Measurements from ENCODE around the gene COBLL1. TPM values are rescaled to one million over a fixed set of nuclear protein-coding genes. Genes with fewer than 3 reads are reported as not detected.
A peak's percentile ranks its signal among the peaks of the same experiment; 100 is the strongest.

Gene COBLL1
- total and polyA plus RNA-seq, 8 donors = 11.8 to 129 (median 58.3) TPM

DNA sequence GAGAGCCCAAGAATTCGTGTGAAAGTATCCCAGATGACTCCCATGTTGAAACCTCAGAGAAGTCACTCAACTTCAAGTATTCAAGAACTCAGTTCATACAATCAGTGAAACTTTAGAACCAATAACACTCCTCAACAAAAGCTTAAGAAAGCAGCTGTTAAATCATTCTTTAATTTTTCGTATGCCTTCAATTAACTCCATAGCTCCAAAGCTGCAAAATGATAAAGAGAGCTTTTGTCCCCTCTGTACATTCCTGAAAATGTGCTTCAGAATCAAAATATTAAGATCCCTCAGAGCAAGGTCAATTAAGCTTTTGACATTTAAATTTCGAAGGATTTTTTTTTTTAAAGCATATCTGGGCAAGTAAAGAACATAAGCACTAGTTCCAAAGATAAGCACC is 4.7 kb downstream of the COBLL1 start:
- no peak for DNase-seq
- peak overlapping the region in 4 of 5 donors; percentile 22 to 99 (median 60) for H3K27ac ChIP-seq

DNA sequence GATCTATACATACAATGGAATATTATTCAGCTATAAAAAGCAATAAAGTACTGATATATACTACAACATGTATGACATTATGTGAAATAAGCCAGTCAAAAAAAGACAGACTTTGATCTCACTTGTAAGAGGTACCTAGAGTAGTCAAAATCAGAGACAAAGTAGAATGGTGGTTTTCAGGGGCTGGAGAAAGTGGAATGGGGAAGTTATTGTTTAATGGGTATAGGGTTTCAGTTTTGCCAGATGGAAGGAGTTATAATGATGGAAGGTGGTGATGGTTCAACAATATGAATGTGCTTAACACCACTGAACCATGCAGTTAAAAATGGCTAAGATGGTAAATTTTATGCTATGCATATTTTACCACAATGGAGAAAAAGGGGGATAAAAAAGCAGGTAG is 6.3 kb downstream of the COBLL1 start:
- no peaks in the 10 kb centered on the region for H3K9me3 ChIP-seq
- intact Hi-C loops (cut with DNase I; ENCODE audit: low total_unique reads) = no loop called here
- no peak for TF ChIP-seq POLR2AphosphoS5 (IDR thresholded peaks at IDR 0.05)
- TF ChIP-seq POLR2A (IDR thresholded peaks at IDR 0.05) = no peak
- TF ChIP-seq EP300 (IDR thresholded peaks at IDR 0.05) = no peak
- no peak for TF ChIP-seq CTCF (IDR thresholded peaks at IDR 0.05)
- H3K4me3 ChIP-seq = no peak overlapping the region
- DNase-seq = no peak
- no peaks in the 10 kb centered on the region for H3K36me3 ChIP-seq
- H3K27me3 ChIP-seq = no peaks in the 10 kb centered on the region
- peak overlapping the region in 1 of 5 donors; percentile 17 for H3K27ac ChIP-seq
- peaks cover 7 to 62% (median 17%) of the 10 kb centered on the region in 4 donors for H3K4me1 ChIP-seq

More for the DNA sequence above, 4.7 kb downstream of the COBLL1 start:
- no peaks in the 10 kb centered on the region for H3K27me3 ChIP-seq
- intact Hi-C loops (cut with DNase I; ENCODE audit: low total_unique reads) = no loop called here
- peaks cover 7 to 64% (median 16%) of the 10 kb centered on the region in 4 donors for H3K4me1 ChIP-seq
- no peak for TF ChIP-seq EP300 (IDR thresholded peaks at IDR 0.05)
- WGBS, 5 donors = 21 to 44% (median 37%) methylated on average over 3 of the region's 3 CpGs
- no peaks in the 10 kb centered on the region for H3K36me3 ChIP-seq
- H3K4me3 ChIP-seq = no peak overlapping the region
- no peaks in the 10 kb centered on the region for H3K9me3 ChIP-seq

GRCh38 chr2:164831887-164832286 is 9.7 kb downstream of the COBLL1 start:
- H3K9me3 ChIP-seq = no peaks in the 10 kb centered on the region
- peak overlapping the region in 2 of 5 donors; percentile 22 to 63 for H3K27ac ChIP-seq
- DNase-seq = no peak
- no peaks in the 10 kb centered on the region for H3K27me3 ChIP-seq
- peaks cover 4 to 38% (median 11%) of the 10 kb centered on the region in 4 donors for H3K4me1 ChIP-seq
- no peak overlapping the region for H3K4me3 ChIP-seq
- WGBS, 5 donors = 79 to 93% (median 86%) methylated on average over 4 of the region's 4 CpGs
- intact Hi-C loops (cut with DNase I; ENCODE audit: low total_unique reads) = no loop called here
- H3K36me3 ChIP-seq = no peaks in the 10 kb centered on the region
- TF ChIP-seq POLR2AphosphoS5 (IDR thresholded peaks at IDR 0.05) (no peak), POLR2A (IDR thresholded peaks at IDR 0.05) (no peak), CTCF (IDR thresholded peaks at IDR 0.05) (no peak), EP300 (IDR thresholded peaks at IDR 0.05) (no peak)

DNA sequence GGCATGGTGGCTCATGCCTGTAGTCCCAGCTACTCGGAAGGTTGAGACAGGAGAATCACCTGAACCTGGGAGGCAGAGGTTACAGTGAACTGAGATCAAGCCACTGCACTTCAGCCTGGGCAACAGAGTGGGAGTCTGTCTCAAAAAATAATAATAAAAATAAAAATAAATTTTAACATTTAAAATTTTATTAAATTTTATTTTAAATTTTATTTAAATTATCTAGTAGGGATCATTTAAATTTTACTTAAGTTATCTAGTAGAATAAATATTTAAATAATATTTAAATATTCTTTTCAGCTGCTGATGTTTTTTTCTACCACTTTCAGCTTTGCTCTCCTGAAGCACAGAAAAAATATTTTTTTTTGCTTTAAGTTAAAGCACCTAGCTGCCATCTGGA is 10.4 kb downstream of the COBLL1 start:
- Histone ChIP-seq H3K9me3 (no peaks in the 10 kb centered on the region), H3K27ac (peak overlapping the region in 2 of 5 donors; percentile 22 to 63), H3K27me3 (no peaks in the 10 kb centered on the region), H3K4me1 (peaks cover 8 to 38% (median 16%) of the 10 kb centered on the region in 4 donors), H3K4me3 (no peak overlapping the region), H3K36me3 (no peaks in the 10 kb centered on the region)
- intact Hi-C loops (cut with DNase I; ENCODE audit: low total_unique reads) = no loop called here
- no peak for DNase-seq
- 88 to 94% (median 89%) methylated on average over 1 of the region's 1 CpG for WGBS, 5 donors
- TF ChIP-seq POLR2AphosphoS5 (IDR thresholded peaks at IDR 0.05) (no peak), CTCF (IDR thresholded peaks at IDR 0.05) (no peak), EP300 (IDR thresholded peaks at IDR 0.05) (no peak), POLR2A (IDR thresholded peaks at IDR 0.05) (no peak)
